Mononuclear cell (primary cell): ENCODE data around the gene KCNH1. TPM values are rescaled to one million over a fixed set of nuclear protein-coding genes. Genes with fewer than 3 reads are reported as not detected.

Source experiments
- H3K27me3 ChIP-seq: 2 replicates; pipeline ENCODE4 v1.6.0; 2011; ENCODE audit warnings: low read length, control low read depth; ENCODE audit not compliant: insufficient read depth
- H3K4me1 ChIP-seq: 2 replicates; pipeline ENCODE4 v1.5.1; 2011; ENCODE audit warnings: mild to moderate bottlenecking, low read length, control low read depth; ENCODE audit not compliant: insufficient read depth
- H3K4me3 ChIP-seq: 2 replicates; pipeline ENCODE4 v1.5.1; 2011; ENCODE audit warnings: mild to moderate bottlenecking, low read length, moderate library complexity
- H3K9me3 ChIP-seq: 2 replicates; pipeline ENCODE4 v1.5.1; 2011; ENCODE audit warnings: low read depth, mild to moderate bottlenecking, control low read depth, low read length
- total RNA-seq: library from RNA; depleted of rRNA; stranded (reverse); fragments of >200 nt; gene quantifications from one replicate; pipeline ENCODE4 v1.2.3, GENCODE V29; 2012

The KCNH1 gene
- total RNA-seq, 1 donor = not detected

DNA sequence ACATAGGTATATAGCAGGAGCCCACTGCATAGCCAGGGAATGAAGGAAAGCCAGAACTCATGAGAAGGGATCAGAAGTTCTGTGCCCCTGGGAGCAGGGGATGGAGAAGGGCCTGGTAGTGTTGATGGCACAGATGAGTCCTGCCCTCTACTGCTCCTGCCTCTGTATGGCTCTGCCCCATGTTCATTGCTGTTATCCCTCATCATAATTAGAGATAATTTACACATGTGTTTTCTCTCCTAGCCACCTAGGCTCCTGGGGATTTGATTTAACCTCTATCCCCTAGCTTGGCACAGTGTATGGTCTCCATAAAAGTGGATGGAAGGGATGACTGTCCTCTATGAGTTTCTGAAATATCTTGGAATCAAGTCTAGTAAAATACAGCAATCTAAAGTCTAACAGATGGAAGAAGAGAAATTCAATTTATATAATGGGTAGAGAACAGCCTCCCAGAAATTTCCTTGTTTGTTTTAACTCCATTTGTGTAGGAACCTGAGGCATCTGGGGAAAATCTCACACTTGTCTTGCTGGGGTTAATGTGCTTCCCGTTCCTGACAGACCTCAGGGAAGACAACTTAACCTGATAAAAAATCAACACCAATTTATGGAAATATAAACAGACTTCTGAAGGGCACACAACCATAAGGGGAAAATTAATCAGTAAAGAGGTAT, 411.4 kb downstream of the KCNH1 start:
- Histone ChIP-seq H3K4me3 (no peak overlapping the region), H3K4me1 (no peaks in the 10 kb centered on the region), H3K9me3 (no peaks in the 10 kb centered on the region), H3K27me3 (no peaks in the 10 kb centered on the region)

DNA sequence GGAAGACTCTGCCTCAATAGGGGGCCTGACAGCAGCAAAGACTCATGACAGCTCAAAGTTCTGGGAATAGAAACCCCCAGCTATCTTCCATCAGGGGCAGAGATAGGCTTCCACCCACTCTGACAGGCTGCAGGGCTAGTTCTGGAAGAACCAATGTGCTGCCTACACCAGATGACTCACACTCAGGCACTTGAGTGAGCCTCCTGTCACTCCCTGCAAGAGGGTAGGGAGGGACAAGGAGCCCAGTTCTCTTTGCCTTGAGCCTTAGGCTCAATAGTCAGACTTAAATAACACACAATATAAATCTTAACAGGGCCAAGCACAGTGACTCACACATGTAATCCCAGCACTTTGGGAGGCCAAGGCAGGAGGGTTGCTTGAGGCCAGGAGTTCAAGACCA, 418.9 kb downstream of the KCNH1 start:
- no peak overlapping the region for H3K4me3 ChIP-seq
- no peaks in the 10 kb centered on the region for H3K27me3 ChIP-seq
- H3K9me3 ChIP-seq = no peaks in the 10 kb centered on the region
- H3K4me1 ChIP-seq = no peaks in the 10 kb centered on the region

DNA sequence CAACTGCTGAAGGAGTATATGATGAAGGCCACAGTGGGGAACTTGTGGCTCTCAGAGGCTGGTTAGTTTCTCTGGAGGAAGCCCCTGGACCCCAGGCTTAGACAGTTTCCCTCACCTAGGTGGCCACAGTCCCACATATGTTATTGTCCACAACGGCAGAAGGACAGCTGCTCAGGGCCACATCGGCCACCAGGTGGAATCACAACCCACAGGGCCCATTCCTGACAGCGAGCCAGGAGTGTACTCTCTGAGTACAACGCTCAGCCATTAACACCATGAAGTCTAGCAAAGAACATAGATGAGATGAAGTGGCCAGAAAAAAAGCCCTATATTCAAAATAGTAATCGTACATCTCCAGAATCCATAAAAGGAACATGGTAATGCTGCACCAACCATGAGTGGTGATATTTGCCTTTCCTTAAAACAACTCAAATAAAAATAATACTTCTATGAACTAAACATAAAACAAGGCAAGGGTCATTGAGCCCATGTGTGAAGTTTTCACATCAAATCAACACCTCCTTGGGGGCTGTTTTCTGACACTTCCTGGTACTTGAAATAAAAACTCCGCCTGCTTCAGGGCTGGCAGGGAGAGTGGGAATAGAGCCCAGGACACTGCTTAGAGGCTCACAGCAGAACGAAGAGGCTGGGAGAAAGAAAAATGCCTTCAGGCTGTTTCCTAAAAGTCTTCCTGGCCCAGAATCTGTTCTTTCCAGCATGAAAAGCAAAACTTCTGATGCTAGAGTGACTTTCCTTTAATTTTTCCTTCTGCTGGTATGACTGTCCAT, 421.9 kb downstream of the KCNH1 start:
- Histone ChIP-seq H3K4me1 (no peaks in the 10 kb centered on the region), H3K27me3 (no peaks in the 10 kb centered on the region), H3K4me3 (no peak overlapping the region), H3K9me3 (no peaks in the 10 kb centered on the region)

DNA sequence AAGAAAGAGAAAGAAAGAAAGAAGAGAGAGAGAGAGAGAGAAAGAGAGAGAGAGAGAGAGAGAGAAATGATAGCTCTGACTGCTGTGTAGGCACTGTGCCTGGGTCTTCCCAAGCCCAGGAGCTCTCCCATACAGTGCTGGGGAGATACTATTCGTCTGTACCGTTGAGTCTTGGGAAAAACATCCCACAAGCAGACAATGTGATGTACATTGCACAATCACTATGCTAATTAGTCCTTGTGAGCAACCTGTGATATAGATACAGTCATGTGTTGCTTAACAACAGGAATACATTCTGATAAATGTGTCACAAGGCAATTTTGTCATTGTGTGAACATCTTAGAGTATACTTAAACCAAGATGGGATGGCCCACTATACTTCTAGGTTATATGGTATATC, 424.2 kb downstream of the KCNH1 start:
- H3K4me1 ChIP-seq = no peaks in the 10 kb centered on the region
- H3K27me3 ChIP-seq = no peaks in the 10 kb centered on the region
- no peak overlapping the region for H3K4me3 ChIP-seq
- no peaks in the 10 kb centered on the region for H3K9me3 ChIP-seq

DNA sequence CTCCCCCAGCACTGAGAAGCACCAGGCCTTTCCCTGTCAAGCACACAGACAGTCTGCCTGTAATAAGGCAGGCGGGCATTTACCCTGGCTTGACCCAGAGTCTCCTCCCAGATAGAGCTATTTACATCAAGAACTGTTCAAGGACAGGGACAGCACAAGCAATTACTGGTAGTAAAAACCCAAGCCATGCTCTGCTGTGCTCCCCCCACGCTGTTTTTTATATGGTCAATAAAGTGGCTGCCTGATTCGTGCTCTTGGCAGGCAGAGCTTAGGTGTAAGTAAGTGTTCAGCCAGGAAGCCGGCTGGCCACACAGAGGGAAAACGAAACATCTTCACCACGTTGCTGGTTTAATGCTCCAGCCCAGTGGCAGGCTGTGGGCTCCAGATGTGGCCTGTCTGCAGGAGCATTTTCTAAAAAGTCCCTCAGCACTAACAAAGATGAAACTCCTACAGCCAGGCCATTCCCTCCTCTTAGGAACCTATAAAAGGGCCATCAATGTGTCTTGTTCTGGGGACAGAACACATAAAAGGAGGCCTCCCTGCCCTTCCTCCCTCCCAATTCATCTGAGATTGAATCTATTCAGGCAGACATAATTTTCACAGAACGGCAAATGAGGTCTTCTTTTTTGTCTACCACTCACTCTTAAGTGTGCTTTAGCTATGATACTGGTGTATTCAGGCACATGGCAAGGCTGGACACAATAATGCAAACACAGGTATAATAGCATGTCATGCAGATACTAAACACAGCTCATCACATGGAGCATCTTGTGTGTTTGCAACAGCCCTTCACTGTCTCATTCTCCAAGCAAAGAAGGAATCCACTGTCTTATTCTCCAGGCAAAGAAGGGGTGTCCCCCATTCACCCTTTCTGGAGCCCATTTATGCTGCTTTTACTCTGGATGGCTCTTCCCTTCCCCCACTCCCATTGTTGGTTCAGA, 426.4 kb downstream of the KCNH1 start:
- no peaks in the 10 kb centered on the region for H3K4me1 ChIP-seq
- H3K4me3 ChIP-seq = no peak overlapping the region
- H3K27me3 ChIP-seq = no peaks in the 10 kb centered on the region
- no peaks in the 10 kb centered on the region for H3K9me3 ChIP-seq

GRCh38 chr1:210706246-210706645, 427.7 kb downstream of the KCNH1 start:
- Histone ChIP-seq H3K4me3 (no peak overlapping the region), H3K4me1 (no peaks in the 10 kb centered on the region), H3K27me3 (no peaks in the 10 kb centered on the region), H3K9me3 (no peaks in the 10 kb centered on the region)

DNA sequence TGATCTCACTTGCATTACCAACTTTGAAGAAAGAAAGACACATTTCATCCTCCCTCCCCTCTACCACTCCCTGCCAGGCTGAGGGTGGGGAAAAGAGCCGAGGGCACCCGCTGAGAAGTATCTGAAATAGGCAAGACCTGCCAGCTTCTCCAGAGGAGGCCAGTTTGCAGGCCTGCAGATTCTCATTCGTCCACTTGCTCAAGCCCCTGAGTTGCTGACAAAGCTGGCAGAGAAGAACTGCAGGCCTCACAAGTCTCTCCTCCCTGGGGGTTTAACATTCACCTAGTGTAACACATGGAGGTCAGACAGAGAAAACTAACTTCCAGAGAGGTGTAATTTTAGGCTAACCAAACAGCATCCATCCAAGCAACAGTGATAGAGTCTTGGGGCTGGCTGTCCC, 428.9 kb downstream of the KCNH1 start:
- no peak overlapping the region for H3K4me3 ChIP-seq
- H3K4me1 ChIP-seq = no peaks in the 10 kb centered on the region
- no peaks in the 10 kb centered on the region for H3K9me3 ChIP-seq
- H3K27me3 ChIP-seq = no peaks in the 10 kb centered on the region

DNA sequence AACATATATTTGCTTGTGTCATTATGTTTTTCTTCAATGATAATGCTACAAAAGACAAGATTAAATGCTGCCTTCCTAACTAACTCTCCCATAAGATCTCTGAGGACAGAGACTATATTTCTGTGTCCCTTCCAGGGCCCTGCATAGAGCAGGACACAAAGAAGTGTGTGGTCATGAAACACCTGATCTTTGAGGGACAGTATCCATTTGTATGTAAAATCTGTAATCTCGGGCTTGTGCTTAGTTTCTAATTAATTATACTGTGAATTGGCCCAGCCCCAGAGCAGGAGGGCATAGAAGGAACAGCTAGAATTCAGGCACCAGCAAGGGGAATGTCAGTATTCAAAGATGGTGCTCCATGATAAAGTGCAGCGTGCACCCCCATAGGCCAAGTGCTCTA, 430.4 kb downstream of the KCNH1 start:
- Histone ChIP-seq H3K27me3 (no peaks in the 10 kb centered on the region), H3K4me1 (no peaks in the 10 kb centered on the region), H3K4me3 (no peak overlapping the region), H3K9me3 (no peaks in the 10 kb centered on the region)

DNA sequence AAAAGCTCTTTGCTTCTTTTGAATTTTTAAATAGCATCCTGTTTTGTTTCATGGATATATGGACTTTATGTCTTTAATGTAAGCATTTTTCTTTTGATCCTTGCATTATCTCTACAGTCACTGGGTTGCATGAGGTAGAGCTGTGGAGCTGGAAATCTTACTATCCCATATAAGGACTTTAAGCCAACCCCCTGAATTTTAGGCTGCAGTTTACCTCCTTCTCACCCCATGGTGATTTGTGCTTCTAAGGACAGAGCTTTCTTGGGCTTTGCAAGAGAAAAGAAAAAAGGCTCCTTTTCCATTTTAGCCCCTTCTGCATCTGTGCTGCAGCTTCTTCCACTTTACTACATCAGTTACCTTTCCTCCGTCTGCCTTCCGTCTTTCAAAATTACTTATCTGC, 431.4 kb downstream of the KCNH1 start:
- Histone ChIP-seq H3K4me1 (no peaks in the 10 kb centered on the region), H3K27me3 (no peaks in the 10 kb centered on the region), H3K4me3 (no peak overlapping the region), H3K9me3 (no peaks in the 10 kb centered on the region)

DNA sequence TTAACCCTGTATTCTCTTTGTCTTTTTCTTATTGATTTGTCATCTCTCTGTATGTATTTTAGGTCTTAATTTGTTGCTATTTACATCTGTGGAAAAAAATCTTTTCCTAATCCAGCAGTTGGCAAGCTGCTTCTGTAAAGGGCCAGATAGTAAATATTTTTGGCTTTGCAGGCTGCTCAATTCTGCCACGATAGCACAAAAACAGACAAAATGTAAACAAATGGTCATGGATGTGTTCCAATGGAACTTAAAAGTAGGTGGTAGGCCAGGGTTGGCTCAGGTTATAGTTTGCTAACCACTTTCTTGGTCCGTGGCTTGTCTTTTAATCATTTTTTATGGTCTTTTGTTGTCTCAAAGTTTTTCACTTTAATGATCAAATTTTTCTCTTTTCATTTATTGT, 433.4 kb downstream of the KCNH1 start:
- no peaks in the 10 kb centered on the region for H3K27me3 ChIP-seq
- no peak overlapping the region for H3K4me3 ChIP-seq
- no peaks in the 10 kb centered on the region for H3K9me3 ChIP-seq
- no peaks in the 10 kb centered on the region for H3K4me1 ChIP-seq

GRCh38 chr1:210700083-210700482, 433.9 kb downstream of the KCNH1 start:
- Histone ChIP-seq H3K27me3 (no peaks in the 10 kb centered on the region), H3K4me3 (no peak overlapping the region), H3K9me3 (no peaks in the 10 kb centered on the region), H3K4me1 (no peaks in the 10 kb centered on the region)

DNA sequence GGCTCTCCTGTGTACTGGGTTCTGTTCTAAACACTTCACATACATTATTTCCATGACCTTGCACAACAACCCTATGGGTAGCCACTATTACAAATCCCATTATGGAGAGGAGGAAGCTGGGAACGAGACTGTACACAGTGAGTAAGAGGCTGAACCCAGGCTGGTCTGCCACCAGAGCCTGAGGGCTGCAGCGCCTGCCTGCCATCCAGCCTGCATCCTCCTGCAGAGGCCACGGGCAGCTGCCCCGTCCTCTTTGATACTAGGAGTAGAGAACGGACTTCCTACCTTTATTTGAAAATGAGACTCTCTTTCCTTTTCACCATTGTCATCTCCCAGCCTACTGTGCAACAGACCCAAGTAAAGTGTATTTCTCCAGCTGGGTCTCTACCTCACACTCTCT, 435.3 kb downstream of the KCNH1 start:
- no peaks in the 10 kb centered on the region for H3K9me3 ChIP-seq
- H3K4me1 ChIP-seq = no peaks in the 10 kb centered on the region
- H3K4me3 ChIP-seq = no peak overlapping the region
- H3K27me3 ChIP-seq = no peaks in the 10 kb centered on the region

GRCh38 chr1:210697185-210697584, 436.8 kb downstream of the KCNH1 start:
- Histone ChIP-seq H3K27me3 (no peaks in the 10 kb centered on the region), H3K4me1 (no peaks in the 10 kb centered on the region), H3K9me3 (no peaks in the 10 kb centered on the region), H3K4me3 (no peak overlapping the region)

GRCh38 chr1:210696709-210697108, 437.2 kb downstream of the KCNH1 start:
- no peaks in the 10 kb centered on the region for H3K27me3 ChIP-seq
- no peaks in the 10 kb centered on the region for H3K4me1 ChIP-seq
- no peak overlapping the region for H3K4me3 ChIP-seq
- H3K9me3 ChIP-seq = no peaks in the 10 kb centered on the region

DNA sequence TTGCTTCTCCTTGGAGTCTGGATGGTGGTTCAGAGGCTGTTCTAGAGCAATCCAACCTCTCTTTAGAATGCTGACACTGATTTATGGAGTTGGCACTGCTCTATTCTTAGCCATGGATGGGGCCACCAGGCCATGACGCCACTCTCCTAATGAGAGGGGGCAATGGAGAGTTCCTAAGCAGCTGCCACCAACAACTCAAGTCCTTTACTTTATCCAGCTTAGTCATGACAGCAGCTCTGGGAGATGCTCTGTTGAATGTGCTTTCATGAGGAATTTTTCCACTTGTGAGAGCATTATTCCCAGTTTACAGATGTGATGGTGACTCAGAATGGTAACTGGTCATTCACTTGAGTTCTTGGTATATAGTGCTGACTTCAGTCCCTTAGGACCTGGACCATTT, 438.9 kb downstream of the KCNH1 start:
- no peaks in the 10 kb centered on the region for H3K4me1 ChIP-seq
- H3K9me3 ChIP-seq = no peaks in the 10 kb centered on the region
- H3K4me3 ChIP-seq = no peak overlapping the region
- H3K27me3 ChIP-seq = no peaks in the 10 kb centered on the region
